Occipital lobe (tissue), 2 donors: ENCODE measurements around the gene HAS3. TPM values are rescaled to one million over a fixed set of nuclear protein-coding genes. Genes with fewer than 3 reads are reported as not detected.
"Not testable (repeated sequence)": the region's sequence is repeated elsewhere in the genome, so short reads cannot be mapped to it uniquely, and the experiment has no call there.

Experiments used
- DNase-seq: peaks from one replicate; lab custom pipeline; 2025; lab: John Stamatoyannopoulos, UW
- total RNA-seq: library from RNA; depleted of rRNA; stranded (reverse); fragments of >200 nt; gene quantifications from one replicate; pipeline ENCODE4 v1.2.3, GENCODE V29; 2014

Gene HAS3, protein sequence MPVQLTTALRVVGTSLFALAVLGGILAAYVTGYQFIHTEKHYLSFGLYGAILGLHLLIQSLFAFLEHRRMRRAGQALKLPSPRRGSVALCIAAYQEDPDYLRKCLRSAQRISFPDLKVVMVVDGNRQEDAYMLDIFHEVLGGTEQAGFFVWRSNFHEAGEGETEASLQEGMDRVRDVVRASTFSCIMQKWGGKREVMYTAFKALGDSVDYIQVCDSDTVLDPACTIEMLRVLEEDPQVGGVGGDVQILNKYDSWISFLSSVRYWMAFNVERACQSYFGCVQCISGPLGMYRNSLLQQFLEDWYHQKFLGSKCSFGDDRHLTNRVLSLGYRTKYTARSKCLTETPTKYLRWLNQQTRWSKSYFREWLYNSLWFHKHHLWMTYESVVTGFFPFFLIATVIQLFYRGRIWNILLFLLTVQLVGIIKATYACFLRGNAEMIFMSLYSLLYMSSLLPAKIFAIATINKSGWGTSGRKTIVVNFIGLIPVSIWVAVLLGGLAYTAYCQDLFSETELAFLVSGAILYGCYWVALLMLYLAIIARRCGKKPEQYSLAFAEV
- 6.6 TPM for total RNA-seq

GRCh38 chr16:69105501-69106361, at the start of gene HAS3:
TSS of gene HAS3 (plus strand) at chr16:69105653. CDS start at chr16:69109396, 3,743 bp downstream.
- DNase-seq, result no peak

GRCh38 chr16:69055980-69056379, 49.5 kb upstream of the HAS3 start:
- DNase-seq, result no peak

DNA sequence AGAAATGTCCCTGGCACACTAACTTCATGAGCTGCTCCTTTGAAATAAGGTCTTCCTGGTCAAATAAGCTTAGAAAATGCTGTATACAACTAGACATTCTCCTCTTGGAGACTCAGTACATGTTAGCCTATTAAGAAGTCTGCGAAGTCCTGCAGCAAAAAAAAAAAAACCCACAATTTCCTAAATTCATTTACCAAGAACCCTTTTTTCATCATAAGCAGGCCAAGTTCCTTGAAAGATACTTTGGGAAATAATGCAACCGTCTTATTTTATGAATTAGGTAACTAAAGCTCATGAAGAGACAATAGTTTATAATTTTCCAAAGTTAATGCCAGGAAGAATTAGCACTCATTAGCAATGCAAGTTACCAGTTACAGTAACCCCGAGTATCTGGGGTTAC, 49.0 kb upstream of the HAS3 start:
- DNase-seq, result no peak

GRCh38 chr16:69057400-69058378, 47.8 kb upstream of the HAS3 start:
- no peak for DNase-seq

DNA sequence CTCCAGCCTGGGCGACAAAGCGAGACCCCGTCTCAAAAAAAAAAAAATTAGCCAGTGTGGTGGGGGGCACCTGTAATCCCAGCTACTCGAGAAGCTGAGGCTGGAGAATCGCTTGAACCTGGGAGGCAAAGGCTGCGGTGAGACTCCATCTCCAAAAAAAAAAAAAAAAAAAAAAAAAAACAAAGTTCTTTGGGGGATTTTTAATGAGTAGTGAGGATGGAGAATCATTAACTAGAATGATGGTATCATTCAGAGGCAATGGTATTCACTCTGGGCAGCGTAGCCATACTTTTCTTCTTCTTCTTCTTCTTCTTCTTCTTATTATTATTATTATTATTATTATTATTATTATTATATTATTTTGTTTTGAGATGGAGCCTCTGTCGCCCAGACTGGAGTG, 42.0 kb upstream of the HAS3 start:
- not testable (repeated sequence) for DNase-seq

GRCh38 chr16:69064124-69064763, 41.2 kb upstream of the HAS3 start:
- DNase-seq, result no peak

DNA sequence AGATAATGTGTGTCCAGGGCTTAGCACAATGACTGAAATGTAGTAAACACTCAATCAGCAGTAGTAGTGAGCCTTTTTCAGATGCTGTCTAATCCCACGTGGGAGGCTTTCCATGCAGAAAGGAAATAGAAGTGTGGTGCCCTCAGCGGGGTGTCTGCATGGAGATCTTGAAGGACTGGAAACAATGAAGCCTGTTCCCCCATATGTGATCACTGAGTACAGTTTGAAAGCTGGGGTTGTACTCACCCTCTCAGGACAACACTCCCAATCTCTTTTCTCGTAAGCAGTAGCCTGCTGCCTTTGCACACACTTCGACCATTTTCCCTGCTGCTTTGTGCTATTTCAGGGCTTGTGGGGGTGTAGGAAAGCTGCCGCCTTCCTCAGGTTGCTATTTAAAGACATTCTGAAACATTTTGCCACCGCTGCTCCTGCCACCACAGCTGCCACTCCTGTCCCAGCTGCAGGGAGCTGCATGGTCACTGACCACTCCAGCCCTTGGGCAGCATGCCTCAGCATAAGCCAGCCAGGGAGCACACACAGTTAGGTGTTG, 40.6 kb upstream of the HAS3 start:
- DNase-seq, result peak; percentile 35

DNA sequence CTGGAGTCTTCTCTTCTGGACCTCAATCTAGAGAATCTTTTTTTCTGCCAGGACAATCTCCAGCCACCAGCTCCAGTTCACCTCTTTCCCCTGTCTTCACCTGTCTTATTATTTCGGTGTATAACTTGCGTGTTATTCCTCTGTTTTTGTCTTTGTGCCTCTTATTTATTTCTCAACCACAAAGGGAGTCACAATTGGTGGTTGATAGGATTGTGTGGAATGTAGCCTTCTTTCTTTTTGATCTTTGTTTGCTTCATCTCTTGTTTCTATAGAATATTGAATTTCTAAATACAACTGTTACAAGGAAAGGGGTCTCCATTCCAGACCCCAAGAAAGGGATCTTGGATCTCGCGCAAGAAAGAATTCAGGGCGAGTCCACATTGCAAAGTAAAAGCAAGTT, 35.9 kb upstream of the HAS3 start:
- no peak for DNase-seq

- no peak for DNase-seq
Observed at GRCh38 chr16:69071036-69071435, 34.4 kb upstream of the HAS3 start.

DNA sequence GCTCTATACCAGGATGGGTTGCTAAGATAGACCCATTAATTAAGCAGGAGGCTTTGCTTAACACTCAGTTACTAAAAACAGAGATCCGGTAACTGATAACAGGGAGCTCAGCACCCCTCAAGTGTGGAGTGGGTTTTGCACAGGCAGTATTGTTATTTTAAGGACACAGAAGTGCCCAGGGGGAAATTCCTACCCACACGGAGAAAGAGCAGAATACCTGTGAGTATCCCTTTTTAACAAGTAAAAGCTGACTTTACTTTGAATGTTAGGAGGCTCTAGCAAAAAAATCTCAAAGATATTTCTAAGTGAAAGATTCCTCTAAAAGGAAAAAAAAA, 32.8 kb upstream of the HAS3 start:
- DNase-seq, result no peak

DNA sequence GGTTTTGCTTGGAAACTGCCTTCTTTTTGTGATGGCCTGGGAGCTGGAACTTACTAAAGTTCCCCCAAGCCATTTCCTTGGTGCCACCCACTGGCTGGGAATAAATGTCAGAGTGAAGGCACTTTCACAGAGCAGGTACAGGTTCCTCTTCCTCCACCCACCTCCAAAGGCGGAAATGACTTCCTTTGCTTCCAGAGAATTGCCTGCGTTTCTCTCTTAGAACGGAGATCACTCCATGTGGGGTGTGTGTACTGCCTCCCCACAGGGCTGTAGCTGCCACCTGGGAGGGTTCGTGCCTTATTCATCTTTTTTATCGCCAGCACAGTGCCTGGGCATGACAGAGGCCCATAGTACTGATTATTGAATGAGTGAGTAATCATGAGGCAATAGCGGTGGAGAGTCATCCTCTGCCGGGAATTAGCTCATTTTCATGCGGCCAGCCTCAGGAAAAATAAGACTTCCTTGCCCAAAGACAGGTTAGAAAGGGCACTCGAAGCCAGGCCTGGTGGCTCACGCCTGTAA, 32.2 kb upstream of the HAS3 start:
- DNase-seq, result no peak

DNA sequence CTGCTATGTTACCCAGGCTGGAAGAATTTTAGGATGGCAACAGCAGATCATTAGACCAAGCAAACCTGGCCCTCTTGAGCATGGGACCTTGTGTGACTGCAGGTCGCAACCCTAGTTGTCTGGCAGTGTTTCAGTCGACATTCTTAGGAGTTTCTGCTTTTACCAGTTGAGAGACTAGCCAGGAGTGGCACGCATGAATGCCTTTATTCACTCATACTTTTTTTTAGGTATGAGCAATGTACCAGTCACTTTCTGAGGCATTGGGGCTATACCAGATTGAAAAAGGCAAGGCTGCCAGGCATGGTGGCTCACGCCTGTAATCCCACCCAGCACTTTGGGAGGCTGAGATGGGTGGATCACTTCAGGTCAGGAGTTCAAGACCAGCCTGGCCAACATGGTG, 28.2 kb upstream of the HAS3 start:
- DNase-seq, result no peak

GRCh38 chr16:69078073-69078472, 27.4 kb upstream of the HAS3 start:
- no peak for DNase-seq

DNA sequence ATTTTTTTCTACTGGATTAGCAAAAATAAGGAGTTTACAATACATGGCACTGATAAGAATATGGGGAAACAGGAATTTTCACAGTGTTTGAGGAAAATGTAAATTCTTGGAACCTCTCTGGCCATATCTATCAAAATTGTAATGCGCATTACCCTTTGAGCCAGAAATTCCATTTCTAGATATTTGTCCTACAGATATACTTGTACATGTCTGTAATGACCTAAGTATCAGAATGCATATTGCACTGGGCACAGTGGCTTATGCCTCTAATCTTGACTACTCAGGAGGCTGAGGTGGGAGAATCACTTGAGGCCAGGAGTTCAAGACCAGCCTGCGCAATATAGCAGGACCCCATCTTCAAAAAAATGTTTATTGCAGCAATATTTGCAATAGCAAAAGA, 25.8 kb upstream of the HAS3 start:
- no peak for DNase-seq

GRCh38 chr16:69083306-69083941, 22.0 kb upstream of the HAS3 start:
- no peak for DNase-seq

DNA sequence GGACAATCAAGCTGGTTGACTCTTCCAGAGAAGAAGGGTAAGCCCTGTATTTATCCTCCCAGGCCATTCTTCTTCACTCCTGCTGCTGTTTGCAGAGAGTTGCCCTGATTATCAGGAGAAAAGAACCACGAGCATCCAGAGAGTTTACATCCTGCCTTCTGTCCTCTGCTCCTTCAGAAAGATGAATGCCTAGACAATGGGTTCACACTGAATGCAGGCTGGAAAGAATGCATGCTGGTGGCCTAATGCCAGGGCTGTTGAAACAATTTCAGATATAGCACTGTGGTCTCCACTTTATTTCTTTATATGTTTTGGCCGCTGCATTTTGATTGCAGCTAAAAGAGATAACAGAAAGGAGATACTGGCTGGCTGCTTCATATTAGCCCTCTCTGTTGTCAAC, 21.2 kb upstream of the HAS3 start:
- DNase-seq, result no peak

DNA sequence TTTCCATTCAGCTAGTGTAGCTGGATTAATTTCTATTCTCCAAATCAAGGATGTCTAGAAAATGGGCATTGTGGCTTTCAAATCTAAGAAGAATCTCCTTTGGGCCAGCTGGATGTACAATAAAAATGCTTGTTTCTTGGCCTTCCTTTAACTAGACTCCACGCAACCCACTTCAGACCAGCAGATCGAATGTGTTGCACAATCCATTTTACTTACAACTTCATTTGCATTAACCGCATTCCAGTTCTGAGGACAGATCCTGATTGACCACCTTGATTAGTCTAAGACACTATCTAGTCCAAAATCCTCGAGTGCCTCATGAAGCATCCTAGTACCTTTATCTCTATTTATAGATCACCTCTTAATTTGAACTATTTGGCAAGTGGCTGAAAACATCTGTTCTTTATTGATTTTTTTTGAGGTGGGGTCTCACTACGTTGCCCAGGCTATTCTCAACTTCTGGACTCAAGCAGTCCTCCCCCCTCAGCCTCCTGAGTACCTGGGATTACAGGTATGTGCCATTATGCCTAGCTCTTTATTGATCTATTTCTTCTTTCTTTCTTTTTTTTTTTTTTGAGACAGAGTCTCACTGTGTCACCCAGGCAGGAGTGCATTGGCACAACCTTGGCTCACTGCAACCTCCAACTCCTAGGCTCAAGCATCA, 20.3 kb upstream of the HAS3 start:
- no peak for DNase-seq

- no peak for DNase-seq
Observed at GRCh38 chr16:69087161-69087581, 18.3 kb upstream of the HAS3 start.

GRCh38 chr16:69088684-69089083, 16.8 kb upstream of the HAS3 start:
- DNase-seq, result no peak
